Neuronal stem cell (in vitro differentiated cells): ENCODE data around the gene USP17L26.
"Not testable (repeated sequence)": the region's sequence is repeated elsewhere in the genome, so short reads cannot be mapped to it uniquely, and the experiment has no call there.

ENCODE experiments used
- DNase-seq: peaks from one replicate; pipeline ENCODE4 v3.0.0-alpha.2; 2013; ENCODE audit warnings: low spot score
- H2AFZ ChIP-seq: one replicate; pipeline ENCODE4 v1.6.1; 2013; ENCODE audit warnings: mild to moderate bottlenecking, low read length, inconsistent platforms
- H2AK5ac ChIP-seq: 2 replicates; pipeline ENCODE4 v1.6.1; 2013; ENCODE audit warnings: low read depth, mild to moderate bottlenecking, inconsistent platforms, low read length, moderate library complexity, mixed read lengths
- H2BK120ac ChIP-seq: 2 replicates; pipeline ENCODE4 v1.6.1; 2013; ENCODE audit warnings: low read depth, mild to moderate bottlenecking, inconsistent platforms, low read length, moderate library complexity, mixed read lengths
- H2BK12ac ChIP-seq: one replicate; pipeline ENCODE4 v1.6.1; 2013; ENCODE audit warnings: low read length, inconsistent platforms
- H2BK15ac ChIP-seq: 2 replicates; pipeline ENCODE4 v1.6.1; 2013; ENCODE audit warnings: mild to moderate bottlenecking, low read length, inconsistent platforms, mixed read lengths
- H2BK5ac ChIP-seq: one replicate; pipeline ENCODE4 v1.6.1; 2013; ENCODE audit warnings: inconsistent platforms, mild to moderate bottlenecking, low read length, moderate library complexity
- H3K14ac ChIP-seq: one replicate; pipeline ENCODE4 v1.6.1; 2013; ENCODE audit warnings: low read length, inconsistent platforms
- H3K18ac ChIP-seq: 2 replicates; pipeline ENCODE4 v1.6.1; 2013; ENCODE audit warnings: low read length, inconsistent platforms
- H3K23ac ChIP-seq: 2 replicates; pipeline ENCODE4 v1.6.1; 2013; ENCODE audit warnings: low read depth, mild to moderate bottlenecking, mixed read lengths, low read length, inconsistent platforms; ENCODE audit not compliant: poor library complexity
- H3K27ac ChIP-seq: replicated peaks from 3 replicates; pipeline ENCODE4 v1.5.1; 2013; ENCODE audit warnings: low read length, inconsistent platforms
- H3K27me3 ChIP-seq, 3 experiments: 2 replicates each; pipeline ENCODE4 v1.6.1; 2013; ENCODE audit warnings: low read length in 3 of 3, mild to moderate bottlenecking in 2 of 3, inconsistent platforms in 1 of 3, low read depth in 1 of 3, mixed read lengths in 1 of 3, moderate library complexity in 1 of 3; ENCODE audit not compliant: control insufficient read depth in 3 of 3, insufficient read depth in 3 of 3
- H3K36me3 ChIP-seq, 2 donors: replicated peaks in 1 of 2; 2 replicates each; pipeline ENCODE4 v1.6.1; 2013; ENCODE audit warnings: low read length in 2 of 2; ENCODE audit not compliant: control insufficient read depth in 2 of 2, insufficient read depth in 2 of 2
- H3K4ac ChIP-seq: 2 replicates; pipeline ENCODE4 v1.6.1; 2013; ENCODE audit warnings: inconsistent platforms, mild to moderate bottlenecking, low read length, moderate library complexity
- H3K4me1 ChIP-seq, 2 donors: 1 replicate in 1 of 2; 2 replicates in 1 of 2; pipeline ENCODE4 v1.6.1; 2013; ENCODE audit warnings: low read length in 2 of 2, low read depth in 1 of 2; ENCODE audit not compliant: control insufficient read depth in 2 of 2, insufficient read depth in 1 of 2
- H3K4me2 ChIP-seq: one replicate; pipeline ENCODE4 v1.6.1; 2013; ENCODE audit warnings: mild to moderate bottlenecking, low read length, inconsistent platforms; ENCODE audit not compliant: insufficient read depth, poor library complexity, severe bottlenecking
- H3K4me3 ChIP-seq, 2 donors: 2 replicates each; pipeline ENCODE4 v1.5.1; 2013; ENCODE audit warnings: low read length in 2 of 2, mild to moderate bottlenecking in 2 of 2, inconsistent platforms in 1 of 2, moderate library complexity in 1 of 2
- H3K79me1 ChIP-seq: one replicate; pipeline ENCODE4 v1.6.1; 2013; ENCODE audit warnings: low read depth, mild to moderate bottlenecking, inconsistent platforms, low read length, moderate library complexity
- H3K9ac ChIP-seq: one replicate; pipeline ENCODE4 v1.6.1; 2013; ENCODE audit warnings: mild to moderate bottlenecking, low read depth, low read length, inconsistent platforms; ENCODE audit not compliant: poor library complexity
- H3K9me3 ChIP-seq, 2 donors: replicated peaks in 1 of 2; 2 replicates each; pipeline versions ENCODE3 to v1.6.1; 2013; ENCODE audit warnings: low read length in 2 of 2, mild to moderate bottlenecking in 2 of 2, inconsistent platforms in 1 of 2, low read depth in 1 of 2, mixed read lengths in 1 of 2, moderate library complexity in 1 of 2; ENCODE audit not compliant: control insufficient read depth in 2 of 2, insufficient read depth in 1 of 2
- H4K8ac ChIP-seq: one replicate; pipeline ENCODE4 v1.6.1; 2013; ENCODE audit warnings: low read depth, mild to moderate bottlenecking, inconsistent platforms, low read length, moderate library complexity
- H4K91ac ChIP-seq: one replicate; pipeline ENCODE4 v1.6.1; 2013; ENCODE audit warnings: low read length, low read depth, mild to moderate bottlenecking, inconsistent platforms; ENCODE audit not compliant: poor library complexity
- WGBS, 2 donors: extraction: QIAGEN DNeasy Blood & Tissue Kit; methylation state at CpG; one replicate each; pipeline ENCODE4 v1.1.7; 2013; ENCODE audit warnings: missing lambda C conversion rate in 2 of 2, mixed read lengths in 1 of 2; ENCODE audit not compliant: insufficient read length in 2 of 2, insufficient replicate concordance in 1 of 2; ENCODE audit errors: extremely low coverage in 2 of 2; 5-methylcytosine and 5-hydroxymethylcytosine counted together

USP17L26 gene

GRCh38 chr4:9339103-9339502 is 4.6 kb downstream of the USP17L26 start, which contains the start of gene USP17L5:
USP17L5 (plus strand) TSS chr4:9339403; CDS start chr4:9339403, 0 bp downstream.
- H3K79me1 ChIP-seq, DNase-seq, H3K4ac ChIP-seq, H3K36me3 ChIP-seq, H3K23ac ChIP-seq, H3K4me2 ChIP-seq, H2AK5ac ChIP-seq, H3K4me1 ChIP-seq, H2BK12ac ChIP-seq, H2BK15ac ChIP-seq, H3K27ac ChIP-seq, H2BK5ac ChIP-seq, H3K18ac ChIP-seq, H3K14ac ChIP-seq, H3K9ac ChIP-seq, H2BK120ac ChIP-seq, H3K27me3 ChIP-seq, H4K8ac ChIP-seq, H4K91ac ChIP-seq, H3K4me3 ChIP-seq, H2AFZ ChIP-seq, H3K9me3 ChIP-seq: not testable (repeated sequence)
- WGBS, 2 donors = no CpG with 5 or more reads among the region's 15 CpGs

GRCh38 chr4:9343848-9344247 is 9.4 kb downstream of the USP17L26 start, which contains the start of gene USP17L27:
USP17L27 (plus strand) TSS chr4:9344148; CDS start chr4:9344148, 0 bp downstream.
- not testable (repeated sequence) for H2AK5ac ChIP-seq, H3K23ac ChIP-seq, H3K27me3 ChIP-seq, H2BK12ac ChIP-seq, H2BK15ac ChIP-seq, H4K8ac ChIP-seq, H3K4me3 ChIP-seq, H3K79me1 ChIP-seq, H3K18ac ChIP-seq, H3K9ac ChIP-seq, H3K4me1 ChIP-seq, H3K4ac ChIP-seq, H3K9me3 ChIP-seq, H2AFZ ChIP-seq, H3K4me2 ChIP-seq, H2BK5ac ChIP-seq, H2BK120ac ChIP-seq, H3K36me3 ChIP-seq, H3K14ac ChIP-seq, DNase-seq, H4K91ac ChIP-seq, H3K27ac ChIP-seq
- no CpG with 5 or more reads among the region's 15 CpGs for WGBS, 2 donors

GRCh38 chr4:9348593-9348992 is 14.1 kb downstream of the USP17L26 start, which contains the start of gene USP17L28:
USP17L28 (plus strand) TSS chr4:9348893; CDS start chr4:9348893, 0 bp downstream.
- H3K9ac ChIP-seq, H3K18ac ChIP-seq, H2AK5ac ChIP-seq, H4K8ac ChIP-seq, DNase-seq, H2BK120ac ChIP-seq, H3K4me2 ChIP-seq, H2AFZ ChIP-seq, H3K14ac ChIP-seq, H3K36me3 ChIP-seq, H2BK15ac ChIP-seq, H3K79me1 ChIP-seq, H2BK5ac ChIP-seq, H3K27ac ChIP-seq, H3K9me3 ChIP-seq, H3K4me1 ChIP-seq, H3K27me3 ChIP-seq, H3K23ac ChIP-seq, H4K91ac ChIP-seq, H3K4me3 ChIP-seq, H3K4ac ChIP-seq, H2BK12ac ChIP-seq: not testable (repeated sequence)
- WGBS, 2 donors = no CpG with 5 or more reads among the region's 15 CpGs

GRCh38 chr4:9350866-9351265 is 16.4 kb downstream of the USP17L26 start:
- H4K8ac ChIP-seq, H3K14ac ChIP-seq, H3K23ac ChIP-seq, H3K27ac ChIP-seq, H3K4me2 ChIP-seq, H3K4me3 ChIP-seq, H2AFZ ChIP-seq, H2BK12ac ChIP-seq, H2BK5ac ChIP-seq, H2BK15ac ChIP-seq, H4K91ac ChIP-seq, H3K9ac ChIP-seq, H3K4ac ChIP-seq, H3K9me3 ChIP-seq, H3K4me1 ChIP-seq, DNase-seq, H3K36me3 ChIP-seq, H3K18ac ChIP-seq, H3K27me3 ChIP-seq, H2AK5ac ChIP-seq, H3K79me1 ChIP-seq, H2BK120ac ChIP-seq: not testable (repeated sequence)
- WGBS, 2 donors = no CpG with 5 or more reads among the region's 18 CpGs
